Measurements from ENCODE around the gene TOE1.

Gene TOE1

DNA sequence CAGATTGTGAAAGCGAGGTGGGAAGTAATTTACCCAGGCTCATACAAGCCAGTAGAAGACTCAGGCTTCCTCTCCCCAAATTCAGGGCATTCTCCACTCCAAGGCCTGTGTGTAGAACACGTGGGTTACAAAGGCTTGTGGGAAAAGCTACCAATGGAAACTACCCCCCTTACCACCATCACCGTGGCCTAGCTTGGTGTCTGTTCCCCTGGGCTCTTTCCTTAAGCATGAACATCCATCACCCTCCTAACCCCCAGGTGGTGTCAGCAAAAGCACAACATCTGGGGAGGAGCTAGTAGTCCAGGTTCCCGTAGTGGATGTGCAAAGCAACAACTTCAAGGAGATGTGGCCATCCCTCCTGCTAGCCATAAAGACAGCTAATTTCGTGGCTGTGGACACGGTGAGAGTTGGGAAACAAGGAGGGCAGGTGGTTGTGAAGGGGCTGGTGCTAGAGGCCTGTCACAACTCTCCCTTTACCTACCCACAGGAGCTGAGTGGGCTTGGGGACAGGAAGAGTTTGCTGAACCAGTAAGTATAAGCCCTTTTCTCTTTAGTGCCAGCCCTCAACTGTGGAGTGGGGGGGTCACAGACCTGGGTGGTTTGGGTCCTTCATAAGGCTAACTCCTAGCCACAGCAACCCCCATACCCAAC, 971 bp downstream of the TOE1 start:
- TF ChIP-seq, protein P1, sequence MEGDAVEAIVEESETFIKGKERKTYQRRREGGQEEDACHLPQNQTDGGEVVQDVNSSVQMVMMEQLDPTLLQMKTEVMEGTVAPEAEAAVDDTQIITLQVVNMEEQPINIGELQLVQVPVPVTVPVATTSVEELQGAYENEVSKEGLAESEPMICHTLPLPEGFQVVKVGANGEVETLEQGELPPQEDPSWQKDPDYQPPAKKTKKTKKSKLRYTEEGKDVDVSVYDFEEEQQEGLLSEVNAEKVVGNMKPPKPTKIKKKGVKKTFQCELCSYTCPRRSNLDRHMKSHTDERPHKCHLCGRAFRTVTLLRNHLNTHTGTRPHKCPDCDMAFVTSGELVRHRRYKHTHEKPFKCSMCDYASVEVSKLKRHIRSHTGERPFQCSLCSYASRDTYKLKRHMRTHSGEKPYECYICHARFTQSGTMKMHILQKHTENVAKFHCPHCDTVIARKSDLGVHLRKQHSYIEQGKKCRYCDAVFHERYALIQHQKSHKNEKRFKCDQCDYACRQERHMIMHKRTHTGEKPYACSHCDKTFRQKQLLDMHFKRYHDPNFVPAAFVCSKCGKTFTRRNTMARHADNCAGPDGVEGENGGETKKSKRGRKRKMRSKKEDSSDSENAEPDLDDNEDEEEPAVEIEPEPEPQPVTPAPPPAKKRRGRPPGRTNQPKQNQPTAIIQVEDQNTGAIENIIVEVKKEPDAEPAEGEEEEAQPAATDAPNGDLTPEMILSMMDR (IDR thresholded peaks at IDR 0.05) = no peak

DNA sequence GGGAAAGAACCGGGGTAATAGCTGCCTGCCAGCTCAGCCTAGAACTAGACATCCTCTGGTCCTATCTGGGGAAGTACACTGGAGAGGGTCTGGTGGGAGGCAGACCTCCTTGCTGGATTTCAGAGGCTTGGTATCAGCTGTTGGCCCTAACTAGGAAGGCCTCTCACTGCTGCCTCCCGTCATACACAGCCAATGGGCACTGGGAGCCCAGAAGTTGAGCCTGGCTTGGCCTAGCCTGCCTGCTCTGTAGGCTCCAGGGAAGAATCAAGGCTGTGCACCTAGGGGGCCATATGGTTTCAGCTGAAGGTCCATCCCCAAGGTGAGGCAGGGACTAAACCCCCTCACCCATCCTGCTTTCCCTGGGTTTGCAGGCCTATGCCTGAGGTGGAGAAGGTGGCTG, 4.5 kb downstream of the TOE1 start:
- TF ChIP-seq, protein P1 (IDR thresholded peaks at IDR 0.05) = no peak

DNA sequence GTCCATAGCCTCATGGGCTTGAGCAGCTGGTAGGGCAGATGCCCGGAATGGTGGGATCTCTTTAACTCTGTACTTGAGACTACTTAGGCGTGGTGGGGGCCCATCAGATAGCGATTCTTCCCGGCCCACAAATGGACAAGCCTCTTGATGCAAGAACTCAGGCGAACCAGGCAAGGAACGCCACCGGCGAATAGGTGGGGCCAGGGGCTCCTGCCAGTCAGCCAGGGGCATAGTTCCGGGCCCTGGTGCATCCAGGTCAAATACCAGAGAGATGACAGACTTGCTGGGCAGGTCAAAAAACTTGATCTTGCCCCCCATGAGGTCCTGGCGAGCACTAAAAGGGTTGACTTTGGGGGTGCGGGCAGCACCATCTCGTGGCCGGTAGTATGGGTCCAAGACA, 5.0 kb downstream of the TOE1 start:
- TF ChIP-seq, protein P1 (IDR thresholded peaks at IDR 0.05) = no peak

DNA sequence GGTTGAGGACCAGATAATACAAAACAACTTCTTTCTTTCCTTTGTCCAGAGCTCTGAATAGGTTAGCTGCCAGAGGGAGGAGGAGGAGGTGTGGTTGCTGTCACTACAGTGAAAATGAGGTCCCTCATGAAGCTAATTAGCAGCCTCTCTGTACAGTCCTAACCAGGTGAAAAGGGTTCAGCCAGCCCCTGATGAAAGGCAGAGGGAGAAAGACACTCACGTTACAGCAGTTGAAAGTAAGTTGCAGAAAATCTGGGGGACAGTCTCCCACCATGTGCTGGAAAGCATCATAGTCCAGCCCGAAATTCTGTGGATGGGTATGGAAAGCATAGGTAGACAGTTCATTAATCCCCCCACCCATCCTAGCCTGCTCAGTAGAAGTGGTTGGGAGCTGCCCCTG, 6.5 kb downstream of the TOE1 start:
- TF ChIP-seq, protein P1 (IDR thresholded peaks at IDR 0.05) = no peak

DNA sequence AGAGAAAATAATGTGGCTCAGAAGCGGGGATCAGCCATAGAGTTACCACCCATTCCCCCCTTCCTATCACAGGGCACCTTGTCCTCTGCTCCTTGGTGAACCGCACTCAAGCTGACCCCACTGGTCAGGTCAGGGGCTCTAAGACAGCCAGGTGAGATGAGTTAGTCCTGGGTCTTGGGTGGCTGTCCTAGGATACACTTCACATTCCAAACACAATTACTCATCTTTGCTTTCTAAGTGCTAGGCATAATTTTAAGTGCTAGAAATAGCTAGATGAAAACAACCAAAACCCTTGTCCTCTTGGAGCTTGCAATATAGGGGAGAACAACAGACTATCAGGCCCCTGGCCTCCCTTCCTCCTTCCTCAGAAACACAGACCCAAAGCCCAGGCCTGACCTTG, 8.1 kb downstream of the TOE1 start:
- TF ChIP-seq, protein P1 (IDR thresholded peaks at IDR 0.05) = no peak

DNA sequence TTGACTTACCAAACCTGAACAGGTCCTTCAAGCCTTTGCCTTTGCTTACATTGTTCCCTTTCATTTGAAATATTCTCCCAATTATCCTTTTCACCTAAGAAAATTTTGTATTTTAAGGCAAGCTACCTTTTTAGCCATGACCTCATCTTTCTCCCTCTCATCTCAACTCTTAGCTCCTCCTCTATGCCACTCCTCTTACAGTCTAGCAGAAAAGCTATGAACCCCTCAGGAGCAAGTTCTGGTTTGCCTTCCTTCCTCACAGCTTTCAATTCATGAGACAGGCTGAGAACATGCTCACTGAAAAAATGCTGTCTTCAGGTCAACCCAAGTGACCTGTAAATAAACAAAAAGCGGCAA, 8.6 kb downstream of the TOE1 start:
- TF ChIP-seq, protein P1 (IDR thresholded peaks at IDR 0.05) = no peak

DNA sequence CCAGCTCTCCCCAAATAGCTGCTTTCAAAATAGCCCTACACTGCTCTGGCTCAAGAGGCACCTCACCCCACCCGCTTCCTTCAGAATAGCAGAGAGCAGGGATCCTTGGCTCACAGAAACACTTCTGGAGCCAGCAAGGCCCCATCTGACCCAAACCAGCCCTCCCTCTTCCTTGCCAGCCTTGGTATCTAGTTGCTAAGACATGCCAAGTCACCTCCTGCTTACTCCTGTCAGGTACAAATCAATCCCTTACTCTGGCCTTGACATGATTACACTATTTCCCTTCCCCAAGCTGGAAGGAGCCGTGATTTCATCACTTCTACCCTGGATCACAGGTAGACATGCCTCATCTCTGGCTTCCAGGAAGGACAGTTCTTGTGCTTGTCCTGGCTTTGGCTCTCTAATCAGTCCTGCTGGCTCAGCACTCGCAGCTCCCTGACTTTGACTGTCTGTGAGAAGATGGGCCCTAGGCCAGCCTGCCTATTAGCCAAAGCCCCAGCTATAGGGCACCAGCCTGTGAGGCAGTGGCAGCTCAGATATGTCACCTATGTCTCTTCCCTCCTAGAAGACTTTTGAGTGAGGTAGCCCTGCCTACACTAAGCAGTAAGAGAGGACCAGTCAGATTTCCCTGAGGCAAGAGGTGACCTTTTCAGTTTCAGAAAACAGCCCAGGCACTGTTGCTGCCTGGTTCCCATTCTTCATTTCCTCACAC, 9.2 kb downstream of the TOE1 start:
- TF ChIP-seq, protein P1 (IDR thresholded peaks at IDR 0.05) = no peak
